ENCODE data around the gene HSPA8.

DNA sequence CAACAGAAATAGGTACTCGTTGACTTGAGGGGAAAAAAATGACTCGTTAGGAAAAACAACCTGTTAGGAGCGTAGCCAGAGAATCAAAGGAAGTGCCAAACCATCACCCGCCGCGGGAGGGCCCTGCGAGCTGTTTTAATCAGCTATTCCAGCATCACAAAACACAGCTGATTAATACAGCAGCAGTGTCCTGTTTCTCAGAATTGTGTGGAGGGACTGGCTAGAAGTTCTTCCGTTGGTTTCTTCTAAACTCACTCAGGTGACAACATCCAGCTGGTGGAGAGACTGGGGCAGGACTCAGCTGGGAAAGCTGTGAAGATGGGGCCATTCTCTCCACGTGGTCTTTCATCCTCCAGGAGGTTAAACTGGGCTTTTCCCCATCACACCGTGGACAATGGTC lies 28.0 kb downstream of the HSPA8 start:
- no peak for TF ChIP-seq CREB1 (IDR thresholded peaks at IDR 0.05)
- TF ChIP-seq NRF1 (IDR thresholded peaks at IDR 0.05; ENCODE audit: low read depth, low read length): no peak
- TF ChIP-seq NANOG (IDR thresholded peaks at IDR 0.05; ENCODE audit: insufficient read depth, low read depth, low read length, poor library complexity, severe bottlenecking): no peak
